H9 (cell line): ENCODE data around the gene NOP9. TPM values are rescaled to one million over a fixed set of nuclear protein-coding genes. Genes with fewer than 3 reads are reported as not detected.

ENCODE experiments used
- DNase-seq: peaks from one replicate; pipeline ENCODE4 v3.0.0-alpha.2; 2017
- H2AFZ ChIP-seq: one replicate; pipeline ENCODE4 v1.6.1; 2013; ENCODE audit warnings: mild to moderate bottlenecking, low read length, control low read depth, moderate library complexity
- H2AK5ac ChIP-seq: 2 replicates; pipeline ENCODE4 v1.6.1; 2013; ENCODE audit warnings: low read length, control low read depth, mixed read lengths; ENCODE audit not compliant: insufficient read length
- H2BK120ac ChIP-seq: one replicate; pipeline ENCODE4 v1.6.1; 2013; ENCODE audit warnings: low read depth, mild to moderate bottlenecking, low read length, control low read depth, inconsistent platforms; ENCODE audit not compliant: poor library complexity, severe bottlenecking
- H2BK12ac ChIP-seq: 2 replicates; pipeline ENCODE4 v1.6.1; 2013; ENCODE audit warnings: low read length, control low read depth, mixed read lengths, low read depth; ENCODE audit not compliant: insufficient read length
- H2BK15ac ChIP-seq: 2 replicates; pipeline ENCODE4 v1.6.1; 2013; ENCODE audit warnings: low read depth, low read length, control low read depth
- H2BK20ac ChIP-seq: one replicate; pipeline ENCODE4 v1.6.1; 2013; ENCODE audit warnings: low read depth, mild to moderate bottlenecking, low read length, control low read depth, inconsistent platforms; ENCODE audit not compliant: poor library complexity, severe bottlenecking
- H2BK5ac ChIP-seq: 2 replicates; pipeline ENCODE4 v1.6.1; 2013; ENCODE audit warnings: low read length, control low read depth, mixed read lengths; ENCODE audit not compliant: insufficient read length
- H3K14ac ChIP-seq: 2 replicates; pipeline ENCODE4 v1.6.1; 2013; ENCODE audit warnings: low read length, control low read depth; ENCODE audit not compliant: insufficient read depth
- H3K18ac ChIP-seq: 2 replicates; pipeline ENCODE4 v1.6.1; 2013; ENCODE audit warnings: low read depth, mild to moderate bottlenecking, mixed read lengths, low read length, control low read depth; ENCODE audit not compliant: insufficient read length
- H3K23ac ChIP-seq: 2 replicates; pipeline ENCODE4 v1.6.1; 2013; ENCODE audit warnings: low read length, control low read depth, mixed read lengths, low read depth; ENCODE audit not compliant: insufficient read length
- H3K23me2 ChIP-seq: 2 replicates; pipeline ENCODE4 v1.6.1; 2013; ENCODE audit warnings: low read depth, mild to moderate bottlenecking, mixed read lengths, low read length, control low read depth; ENCODE audit not compliant: insufficient read length, poor library complexity, severe bottlenecking
- H3K27ac ChIP-seq: 2 replicates; pipeline ENCODE4 v1.5.1; 2013; ENCODE audit warnings: low read length, control low read depth, mixed read lengths, low read depth; ENCODE audit not compliant: insufficient read length
- H3K27me3 ChIP-seq: 2 replicates; pipeline ENCODE4 v1.6.1; 2013; ENCODE audit warnings: low read length, control low read depth, inconsistent platforms; ENCODE audit not compliant: insufficient read depth
- H3K4ac ChIP-seq: 2 replicates; pipeline ENCODE4 v1.6.1; 2013; ENCODE audit warnings: low read depth, mild to moderate bottlenecking, control low read depth, inconsistent platforms, low read length, moderate library complexity
- H3K4me1 ChIP-seq: 2 replicates; pipeline ENCODE4 v1.6.1; 2013; ENCODE audit warnings: low read length, control low read depth, inconsistent platforms; ENCODE audit not compliant: insufficient read depth
- H3K4me2 ChIP-seq: 2 replicates; pipeline ENCODE4 v1.6.1; 2013; ENCODE audit warnings: low read length, control low read depth, mixed read lengths; ENCODE audit not compliant: insufficient read length, insufficient read depth
- H3K56ac ChIP-seq: 2 replicates; pipeline ENCODE4 v1.6.1; 2013; ENCODE audit warnings: low read depth, mild to moderate bottlenecking, mixed read lengths, low read length, control low read depth; ENCODE audit not compliant: insufficient read length
- H3K79me1 ChIP-seq: 2 replicates; pipeline ENCODE4 v1.6.1; 2013; ENCODE audit warnings: low read depth, mild to moderate bottlenecking, moderate library complexity, low read length, control low read depth, inconsistent platforms; ENCODE audit not compliant: insufficient read depth, poor library complexity, severe bottlenecking
- H3K79me2 ChIP-seq: 2 replicates; pipeline ENCODE4 v1.6.1; 2013; ENCODE audit warnings: low read length, control low read depth, inconsistent platforms; ENCODE audit not compliant: insufficient read depth
- H3K9ac ChIP-seq: 2 replicates; pipeline ENCODE4 v1.6.1; 2013; ENCODE audit warnings: low read length, control low read depth, mixed read lengths; ENCODE audit not compliant: insufficient read length; ENCODE audit errors: extremely low read depth
- H3K9me3 ChIP-seq: one replicate; pipeline ENCODE4 v1.6.1; 2013; ENCODE audit warnings: low read depth, low read length, inconsistent platforms; ENCODE audit not compliant: control insufficient read depth
- H3T11ph ChIP-seq: one replicate; pipeline ENCODE4 v1.6.1; 2013; ENCODE audit warnings: mild to moderate bottlenecking, low read length, control low read depth, inconsistent platforms
- H4K20me1 ChIP-seq: one replicate; pipeline ENCODE4 v1.6.1; 2013; ENCODE audit not compliant: control insufficient read depth, insufficient read length, insufficient read depth
- H4K5ac ChIP-seq: 2 replicates; pipeline ENCODE4 v1.6.1; 2013; ENCODE audit warnings: low read depth, mild to moderate bottlenecking, mixed read lengths, low read length, control low read depth; ENCODE audit not compliant: insufficient read length
- H4K8ac ChIP-seq: replicated peaks from 2 replicates; pipeline ENCODE4 v1.6.1; 2013; ENCODE audit warnings: low read length, control low read depth, mixed read lengths, low read depth; ENCODE audit not compliant: insufficient read length
- H4K91ac ChIP-seq: 2 replicates; pipeline ENCODE4 v1.6.1; 2013; ENCODE audit warnings: low read depth, mild to moderate bottlenecking, moderate library complexity, mixed read lengths, low read length, control low read depth; ENCODE audit not compliant: insufficient read length
- H3K27ac Mint-ChIP-seq, 3 experiments: 2 replicates in 2 of 3; 3 replicates in 1 of 3; pipeline ENCODE4 v1.8.0; 2020 to 2021; ENCODE audit warnings: mixed read lengths in 3 of 3, mild to moderate bottlenecking in 1 of 3, moderate library complexity in 1 of 3
- H3K27me3 Mint-ChIP-seq: 2 replicates; pipeline ENCODE4 v1.8.0; 2021; ENCODE audit warnings: low read depth, mild to moderate bottlenecking, moderate library complexity, mixed read lengths
- H3K36me3 Mint-ChIP-seq, 3 experiments: 2 replicates in 2 of 3; 3 replicates in 1 of 3; pipeline ENCODE4 v1.8.0; 2020 to 2021; ENCODE audit warnings: low read depth in 3 of 3, mixed read lengths in 3 of 3; ENCODE audit not compliant: insufficient read depth in 1 of 3
- H3K4me1 Mint-ChIP-seq, 2 experiments: 2 replicates each; pipeline ENCODE4 v1.8.0; 2020; ENCODE audit warnings: mixed read lengths in 2 of 2
- H3K4me3 Mint-ChIP-seq, 2 experiments: 2 replicates in 1 of 2; 3 replicates in 1 of 2; pipeline ENCODE4 v1.8.0; 2020 to 2021; ENCODE audit warnings: mild to moderate bottlenecking in 2 of 2, mixed read lengths in 2 of 2, moderate library complexity in 1 of 2
- H3K9me3 Mint-ChIP-seq, 2 experiments: 2 replicates in 1 of 2; 3 replicates in 1 of 2; pipeline ENCODE4 v1.8.0; 2020; ENCODE audit warnings: mild to moderate bottlenecking in 2 of 2, mixed read lengths in 2 of 2, moderate library complexity in 1 of 2
- WGBS: extraction: QIAGEN DNeasy Blood & Tissue Kit; methylation state at CpG from one replicate; pipeline ENCODE4 v1.1.7; 2013; ENCODE audit warnings: missing lambda C conversion rate, low lambda C conversion rate, mixed read lengths; ENCODE audit not compliant: insufficient read length; ENCODE audit errors: extremely low coverage; 5-methylcytosine and 5-hydroxymethylcytosine counted together
- total RNA-seq: library from RNA; stranded (reverse); gene quantifications from 2 replicates; pipeline ENCODE4 v1.2.1, GENCODE V29; 2021
- TF ChIP-seq, protein P1 (sequence below): fragments of 200-600 bp; sonication (generic); conservative IDR thresholded peaks from 3 replicates; pipeline ENCODE4 v1.8.0; 2021; ENCODE audit warnings: antibody characterized with exemption, mild to moderate bottlenecking

The NOP9 gene
- total RNA-seq, 1 experiment from 2014 or later = 34.7 TPM

DNA sequence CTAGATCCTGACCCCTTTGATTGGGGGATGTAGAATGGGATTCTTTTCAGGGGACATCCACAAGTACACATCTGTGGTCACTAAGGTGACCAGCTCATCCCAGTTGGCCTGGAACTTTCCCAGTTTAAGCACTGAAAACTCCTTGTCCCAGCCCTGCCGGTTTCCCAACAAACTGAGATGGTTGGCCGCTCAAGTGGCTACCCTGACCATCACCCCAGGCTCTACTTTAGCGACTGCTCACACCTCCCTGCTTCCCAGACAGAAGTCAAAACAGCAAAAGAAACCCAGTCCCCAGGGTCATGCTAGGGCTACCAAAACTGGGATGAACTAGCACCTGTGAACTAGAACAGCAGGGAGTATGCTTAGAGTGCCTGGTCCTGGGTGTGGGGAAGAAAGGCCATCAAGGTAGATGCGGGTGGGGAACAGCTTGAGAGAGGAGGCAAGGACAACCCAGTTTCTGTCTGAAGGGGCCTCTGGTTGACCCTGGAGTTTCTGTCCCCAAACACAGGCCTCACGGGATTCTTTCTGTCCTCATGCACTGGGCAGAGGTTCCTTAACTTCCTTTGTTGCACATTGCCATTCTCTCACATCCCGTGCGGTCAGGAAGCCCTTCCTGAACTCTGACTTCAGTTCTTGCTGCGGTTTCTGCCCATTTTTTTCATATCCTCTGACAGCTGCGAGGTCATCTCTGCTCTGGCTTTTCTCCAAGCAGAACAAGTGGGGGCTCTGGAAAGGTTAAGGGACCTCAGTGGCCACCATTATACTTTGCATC is 13.3 kb downstream of the NOP9 start:
- H3K4me1 Mint-ChIP-seq = peaks cover 3% of the 10 kb centered on the region in 2 experiments; a peak in 3 of 4 replicates
- Histone ChIP-seq H3K4ac (no peak overlapping the region), H3K4me2 (no peak overlapping the region), H2BK12ac (no peak overlapping the region), H4K91ac (no peak overlapping the region), H3K56ac (no peak overlapping the region), H2AFZ (no peak overlapping the region), H3K9me3 (no peaks in the 10 kb centered on the region), H3T11ph (no peak overlapping the region), H3K23me2 (no peaks in the 10 kb centered on the region), H3K79me2 (no peaks in the 10 kb centered on the region), H2BK5ac (no peak overlapping the region), H2AK5ac (no peak overlapping the region), H3K18ac (no peak overlapping the region), H3K23ac (no peak overlapping the region), H3K27me3 (no peaks in the 10 kb centered on the region), H3K79me1 (no peaks in the 10 kb centered on the region), H2BK120ac (no peak overlapping the region), H2BK20ac (no peak overlapping the region), H4K20me1 (no peaks in the 10 kb centered on the region), H3K4me1 (no peaks in the 10 kb centered on the region), H3K27ac (no peak overlapping the region), H3K9ac (no peak overlapping the region), H4K5ac (no peak overlapping the region), H2BK15ac (no peak overlapping the region), H4K8ac (no peak overlapping the region), H3K14ac (no peak overlapping the region)
- no peak for DNase-seq
- peaks cover 3 to 25% (median 11%) of the 10 kb centered on the region in 3 experiments; a peak in 6 of 7 replicates for H3K36me3 Mint-ChIP-seq
- TF ChIP-seq, protein P1, sequence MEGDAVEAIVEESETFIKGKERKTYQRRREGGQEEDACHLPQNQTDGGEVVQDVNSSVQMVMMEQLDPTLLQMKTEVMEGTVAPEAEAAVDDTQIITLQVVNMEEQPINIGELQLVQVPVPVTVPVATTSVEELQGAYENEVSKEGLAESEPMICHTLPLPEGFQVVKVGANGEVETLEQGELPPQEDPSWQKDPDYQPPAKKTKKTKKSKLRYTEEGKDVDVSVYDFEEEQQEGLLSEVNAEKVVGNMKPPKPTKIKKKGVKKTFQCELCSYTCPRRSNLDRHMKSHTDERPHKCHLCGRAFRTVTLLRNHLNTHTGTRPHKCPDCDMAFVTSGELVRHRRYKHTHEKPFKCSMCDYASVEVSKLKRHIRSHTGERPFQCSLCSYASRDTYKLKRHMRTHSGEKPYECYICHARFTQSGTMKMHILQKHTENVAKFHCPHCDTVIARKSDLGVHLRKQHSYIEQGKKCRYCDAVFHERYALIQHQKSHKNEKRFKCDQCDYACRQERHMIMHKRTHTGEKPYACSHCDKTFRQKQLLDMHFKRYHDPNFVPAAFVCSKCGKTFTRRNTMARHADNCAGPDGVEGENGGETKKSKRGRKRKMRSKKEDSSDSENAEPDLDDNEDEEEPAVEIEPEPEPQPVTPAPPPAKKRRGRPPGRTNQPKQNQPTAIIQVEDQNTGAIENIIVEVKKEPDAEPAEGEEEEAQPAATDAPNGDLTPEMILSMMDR = no peak
- H3K27me3 Mint-ChIP-seq = peaks cover 20% of the 10 kb centered on the region
- H3K9me3 Mint-ChIP-seq = no peaks in the 10 kb centered on the region
- WGBS = no CpG with 5 or more reads among the region's 9 CpGs
- H3K4me3 Mint-ChIP-seq = no peak overlapping the region
- no peak overlapping the region for H3K27ac Mint-ChIP-seq
